K562 (cell line): ENCODE data around the gene MAN1A1. TPM values are rescaled to one million over a fixed set of nuclear protein-coding genes. Genes with fewer than 3 reads are reported as not detected.

Experiments used
- FOXJ3 ChIP-seq: sonication (generic); formaldehyde crosslinking; IDR thresholded peaks from 2 replicates; pipeline ENCODE4 v1.4.0; 2020; ENCODE audit warnings: mild to moderate bottlenecking, missing genetic modification reagents
- HES1 ChIP-seq: fragments of 450-650 bp; IDR thresholded peaks from 2 replicates; pipeline ENCODE4 v1.6.1; 2016; ENCODE audit warnings: low read depth, mild to moderate bottlenecking, moderate library complexity
- MGA ChIP-seq: fragments of 450-650 bp; IDR thresholded peaks from 2 replicates; pipeline ENCODE4 v1.6.1; 2016; ENCODE audit warnings: mild to moderate bottlenecking, moderate library complexity
- ZNF766 ChIP-seq: fragments of 200-800 bp; sonication (Bioruptor generic); conservative IDR thresholded peaks from 2 replicates; pipeline ENCODE4 v1.6.1; 2016; ENCODE audit warnings: missing genetic modification characterization, missing compliant biosample characterization
- polyA plus RNA-seq, 8 experiments: library from polyadenylated mRNA; depleted of rRNA in 4 of 8; stranded (reverse) in 5 of 8; unstranded in 3 of 8; fragments of >200 nt; fragmentation: Nextera tagmentation in 2 of 8; fragmentation: Illumina TruSeq in 1 of 8; extraction: Ambion mirVana in 2 of 8; extraction: Trizol in 1 of 8; gene quantifications; 2 replicates each; pipeline versions ENCODE4 v1.2.1 to v1.2.3, GENCODE V29; 2011 to 2014; ENCODE audit warnings: inconsistent platforms in 1 of 8, missing spikeins in 1 of 8
- total RNA-seq, 7 experiments: library from RNA; depleted of rRNA in 6 of 7; stranded (reverse); fragments of >200 nt in 6 of 7; fragmentation: Illumina TruSeq in 2 of 7; extraction: Trizol in 2 of 7; gene quantifications; 2 replicates each; pipeline versions ENCODE4 v1.2.1 to v1.2.3, GENCODE V29; 2011 to 2021; ENCODE audit warnings: low replicate concordance in 1 of 7

Gene MAN1A1
- total and polyA plus RNA-seq, 9 of the 15 experiments (the other 6 are each of a cell fraction or from before 2014, with no cell fraction given) = 24.5 to 78.4 (median 59.7) TPM

GRCh38 chr6:119140196-119141140, 209.1 kb downstream of the MAN1A1 start (continued):
- peak; percentile 42 for TF ChIP-seq MGA
- no peak for TF ChIP-seq FOXJ3 (CRISPR knock-in tag)
- no peak for TF ChIP-seq HES1
- 0 out of 2 replicates have a peak, but pooled peaks have one; percentile 10 for TF ChIP-seq ZNF766 (CRISPR knock-in tag)
